Inferior parietal cortex (tissue), 1 donor: ENCODE results near the gene WNT8A.

Source experiments
- DNase-seq: peaks from one replicate; pipeline ENCODE4 v3.0.0-alpha.2; 2016; ENCODE audit errors: extremely low spot score

Gene WNT8A

DNA sequence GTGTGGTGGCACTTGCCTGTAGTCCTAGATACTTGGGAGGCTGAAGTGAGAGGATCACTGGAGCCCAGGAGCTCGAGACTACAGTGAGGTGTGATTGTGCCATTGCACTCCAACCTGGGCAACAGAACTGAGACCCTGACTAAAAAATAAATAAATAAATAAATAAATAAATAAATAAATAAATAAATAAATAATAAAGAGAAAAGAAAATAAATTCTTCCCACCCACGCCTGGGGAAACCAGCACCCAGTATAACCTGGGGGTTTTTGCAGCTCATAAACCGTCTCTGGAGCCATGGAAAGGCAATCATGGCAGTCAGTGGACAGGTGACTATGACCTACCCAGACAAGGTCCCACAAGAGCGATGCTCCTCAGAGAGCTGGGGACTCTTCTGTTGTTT lies 7.9 kb downstream of the WNT8A start:
- DNase-seq, result no peak

DNA sequence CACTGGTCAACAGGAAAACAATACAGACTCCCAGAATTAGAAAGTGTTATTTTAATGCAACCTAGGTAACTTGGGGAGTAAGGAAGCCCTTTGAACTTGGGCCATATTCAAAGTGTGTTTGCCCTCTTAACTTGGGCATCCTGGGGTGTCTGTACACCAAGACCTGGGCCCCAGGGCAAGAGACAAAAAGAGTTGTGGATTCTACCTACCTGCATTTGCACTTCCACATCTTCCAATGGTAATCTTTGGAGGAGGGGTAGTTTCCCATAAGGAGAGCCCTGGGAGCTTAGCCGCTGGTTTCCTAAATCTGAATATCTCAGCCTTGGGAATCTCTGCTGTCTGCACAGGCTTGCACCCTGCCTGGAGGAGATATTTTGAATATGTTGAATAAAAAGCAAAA lies 8.5 kb downstream of the WNT8A start:
- DNase-seq, result no peak

DNA sequence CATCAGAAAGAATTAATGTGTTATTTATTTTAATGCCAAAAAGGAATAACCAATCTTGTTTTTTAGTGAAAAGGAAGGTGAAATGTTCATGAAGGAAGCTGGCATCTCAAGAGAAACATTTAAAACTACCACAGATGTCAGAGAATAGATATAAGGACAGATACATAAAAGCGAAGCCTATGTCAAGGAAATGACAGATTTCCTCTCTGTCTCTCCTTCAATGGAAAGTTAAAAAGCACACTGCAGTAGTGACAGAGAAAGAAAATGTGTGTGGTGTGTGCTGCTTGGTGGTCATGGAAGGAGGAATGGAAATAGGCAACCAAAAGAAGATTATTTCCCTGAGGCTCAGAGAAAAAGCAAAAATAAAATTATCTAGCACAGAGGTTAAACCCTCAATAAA lies 9.2 kb downstream of the WNT8A start:
- DNase-seq, result no peak

DNA sequence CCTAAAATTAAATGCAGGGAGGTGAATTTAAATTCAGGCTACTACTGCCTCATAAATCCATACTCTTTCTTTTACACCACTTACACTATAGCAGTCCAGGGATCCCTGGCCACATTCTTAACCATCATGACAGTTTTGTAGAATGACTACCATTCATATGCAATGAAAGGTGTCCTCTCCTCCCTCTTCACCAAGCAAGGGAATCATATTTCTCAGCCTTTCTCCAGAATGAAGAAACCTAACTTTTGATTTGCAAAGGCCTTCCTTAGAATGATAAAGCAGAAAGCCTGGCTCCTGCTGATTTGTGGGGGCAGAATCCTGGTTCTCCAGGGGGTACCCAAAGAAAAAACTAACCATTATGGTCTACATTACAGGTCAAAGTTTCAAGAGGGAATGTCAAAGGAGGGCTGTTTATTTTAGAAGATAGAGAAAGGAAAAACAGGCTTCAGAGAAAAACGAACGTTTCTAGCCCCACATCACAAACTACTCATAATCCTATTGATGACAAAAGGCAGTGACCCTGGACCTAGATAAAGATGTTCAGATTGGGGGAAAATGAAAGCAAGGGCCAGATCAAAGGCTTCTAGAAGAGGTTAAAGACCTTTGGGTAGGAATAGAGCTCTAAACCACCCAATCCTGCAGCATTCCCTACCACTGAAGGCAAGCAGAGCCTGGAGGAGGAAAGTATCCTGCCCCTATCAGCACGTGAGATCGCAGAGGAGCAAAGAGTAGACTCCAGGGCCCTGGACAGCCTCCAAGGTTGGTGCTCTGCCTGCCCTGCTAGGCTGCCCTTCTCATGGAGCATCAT lies 11.5 kb downstream of the WNT8A start:
- no peak for DNase-seq

DNA sequence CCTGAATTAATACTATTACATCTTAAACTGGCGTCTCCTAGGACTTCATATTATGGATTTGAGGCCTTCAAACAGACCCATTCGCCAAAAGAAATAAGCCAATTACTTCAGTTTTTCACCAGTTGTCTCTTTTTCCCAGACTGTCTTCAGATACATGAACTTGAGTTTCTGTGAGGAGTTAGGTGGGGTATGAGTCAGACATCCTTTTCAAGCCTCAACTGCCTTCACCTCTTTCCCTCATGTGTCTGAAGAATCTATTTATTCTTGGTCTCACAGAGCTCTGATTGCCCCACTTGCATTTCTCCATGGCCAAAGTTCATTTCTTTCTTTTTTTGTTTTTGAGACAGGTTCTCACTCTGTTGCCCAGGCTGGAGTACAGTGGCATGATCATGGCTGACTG lies 12.5 kb downstream of the WNT8A start:
- DNase-seq, result no peak

DNA sequence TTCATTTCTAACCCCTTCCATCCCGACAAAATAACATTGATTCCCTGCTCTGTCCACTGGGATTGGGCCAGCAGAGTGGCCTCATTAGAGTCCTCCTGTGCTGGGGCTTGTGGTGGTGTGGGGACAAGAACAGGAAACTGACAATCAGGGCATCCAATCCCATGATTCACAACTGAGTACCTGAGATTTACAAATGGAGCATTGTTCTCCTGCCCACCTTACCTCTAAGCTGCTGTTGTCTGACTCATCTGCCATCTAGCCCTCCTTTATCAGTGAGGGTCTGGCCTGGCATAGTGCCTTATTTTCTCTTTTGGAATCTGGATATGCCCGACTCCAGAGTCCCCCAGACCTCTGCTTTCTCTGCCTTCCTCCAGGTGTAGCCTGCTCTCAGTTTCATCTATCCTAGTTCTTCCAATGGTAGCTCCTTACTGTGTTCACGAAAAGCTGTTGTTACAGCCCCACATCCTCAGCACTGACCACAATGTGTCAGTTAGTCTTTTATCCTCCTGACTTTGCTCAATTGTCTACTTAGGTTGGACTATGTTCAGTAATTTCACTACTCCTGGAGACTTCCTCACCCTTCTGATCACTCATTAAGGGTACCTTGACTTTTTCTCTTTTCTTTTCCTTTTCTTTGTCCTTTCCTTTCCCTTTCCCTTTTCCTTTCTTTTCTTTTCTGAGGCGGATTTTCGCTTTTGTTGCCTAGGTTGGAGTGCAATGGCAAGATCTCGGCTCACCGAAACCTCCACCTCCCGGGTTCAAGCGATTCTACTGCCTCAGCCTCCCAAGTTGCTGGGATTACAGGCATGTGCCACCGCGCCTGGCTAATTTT lies 13.4 kb downstream of the WNT8A start:
- no peak for DNase-seq

DNA sequence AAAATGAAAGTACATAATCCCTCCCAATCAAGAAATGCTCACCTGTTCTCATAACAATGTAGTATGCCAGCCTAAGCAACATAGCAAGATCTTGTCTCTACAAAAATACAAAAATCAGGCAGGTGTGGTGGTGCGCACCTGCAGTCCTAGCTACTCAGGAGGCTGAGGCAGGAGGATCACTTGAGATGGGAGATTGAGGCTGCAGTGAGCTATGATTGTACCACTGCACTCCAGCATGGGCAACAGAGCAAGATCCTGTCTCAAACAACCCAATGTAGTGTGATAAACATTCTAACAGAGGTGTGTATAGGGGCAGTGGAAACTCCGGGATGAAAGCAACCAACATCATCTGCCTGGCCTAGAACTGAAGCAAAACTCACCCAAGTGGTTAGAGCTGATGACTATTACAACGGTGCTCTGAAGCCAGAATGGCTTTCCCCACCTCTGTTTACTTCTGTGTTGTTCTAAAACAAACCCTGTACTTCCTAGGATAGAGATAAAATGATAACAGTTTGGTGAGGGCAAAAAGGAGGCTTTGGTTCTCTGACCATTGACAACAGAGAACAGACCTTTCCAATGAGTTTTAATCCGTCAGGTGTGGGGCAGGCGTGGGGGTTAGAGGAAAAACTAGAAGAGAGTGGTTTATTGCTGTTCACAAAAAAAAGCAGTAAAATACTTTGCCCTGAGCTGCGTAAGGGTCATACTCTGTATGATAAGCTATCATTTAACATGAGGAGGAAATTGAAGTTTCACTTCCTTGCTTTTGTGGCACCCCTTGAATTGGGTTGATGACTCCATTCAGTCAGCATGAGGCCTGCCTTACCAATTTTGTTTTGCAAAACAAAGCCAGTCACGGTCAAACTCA lies 18.9 kb downstream of the WNT8A start:
- DNase-seq, result no peak

DNA sequence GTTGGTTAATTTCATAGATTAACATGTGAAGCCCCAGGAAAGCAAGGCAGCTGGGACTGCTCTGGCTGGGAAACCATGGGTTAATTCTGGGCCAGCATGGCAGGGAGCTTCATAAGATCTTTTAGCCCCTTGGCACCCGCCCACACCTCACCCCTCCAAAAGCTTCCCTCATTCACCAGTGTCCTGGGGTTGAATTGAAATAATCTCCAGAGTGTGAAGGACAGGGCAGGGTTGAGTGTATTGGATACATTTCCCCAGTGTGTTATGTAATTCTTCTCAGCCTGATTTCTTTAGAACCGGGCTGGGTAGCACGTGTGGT lies 19.4 kb downstream of the WNT8A start:
- DNase-seq, result no peak

DNA sequence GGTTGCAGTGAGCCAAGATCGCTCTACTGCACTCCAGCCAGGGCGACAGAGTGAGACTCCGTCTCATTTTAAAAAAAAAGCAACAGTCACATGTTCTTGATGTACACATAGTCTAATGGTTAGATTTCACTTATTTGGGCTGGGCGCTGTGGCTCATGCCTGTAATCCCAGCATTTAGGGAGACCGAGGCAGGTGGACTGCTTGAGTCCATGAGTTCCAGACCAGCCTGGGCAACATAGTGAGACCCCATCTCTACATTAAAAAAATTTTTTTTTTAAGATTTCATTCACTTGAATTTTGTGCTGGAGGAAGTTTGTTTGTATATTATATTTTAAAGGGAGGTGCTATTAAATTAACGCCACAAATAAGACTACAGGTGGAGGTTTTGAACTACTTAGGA lies 21.9 kb downstream of the WNT8A start:
- DNase-seq, result no peak

DNA sequence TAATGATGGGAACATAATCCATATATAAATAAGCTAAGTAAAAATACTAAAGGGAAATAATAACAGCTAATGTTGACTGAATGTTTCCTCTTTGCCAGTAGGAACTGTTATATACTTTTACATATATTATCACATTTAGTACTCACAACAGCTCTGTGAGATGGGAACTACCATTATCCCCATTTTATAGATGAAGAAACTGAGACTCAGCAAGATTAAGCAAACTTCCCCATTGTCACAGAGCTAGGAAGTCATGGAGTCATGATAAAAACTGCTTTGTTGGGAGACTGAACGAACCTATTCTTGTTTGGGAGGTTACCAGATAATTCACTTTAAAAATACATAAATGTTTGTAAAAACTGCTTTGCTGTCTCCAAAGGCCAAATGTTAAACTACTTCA lies 23.4 kb downstream of the WNT8A start:
- DNase-seq, result no peak

DNA sequence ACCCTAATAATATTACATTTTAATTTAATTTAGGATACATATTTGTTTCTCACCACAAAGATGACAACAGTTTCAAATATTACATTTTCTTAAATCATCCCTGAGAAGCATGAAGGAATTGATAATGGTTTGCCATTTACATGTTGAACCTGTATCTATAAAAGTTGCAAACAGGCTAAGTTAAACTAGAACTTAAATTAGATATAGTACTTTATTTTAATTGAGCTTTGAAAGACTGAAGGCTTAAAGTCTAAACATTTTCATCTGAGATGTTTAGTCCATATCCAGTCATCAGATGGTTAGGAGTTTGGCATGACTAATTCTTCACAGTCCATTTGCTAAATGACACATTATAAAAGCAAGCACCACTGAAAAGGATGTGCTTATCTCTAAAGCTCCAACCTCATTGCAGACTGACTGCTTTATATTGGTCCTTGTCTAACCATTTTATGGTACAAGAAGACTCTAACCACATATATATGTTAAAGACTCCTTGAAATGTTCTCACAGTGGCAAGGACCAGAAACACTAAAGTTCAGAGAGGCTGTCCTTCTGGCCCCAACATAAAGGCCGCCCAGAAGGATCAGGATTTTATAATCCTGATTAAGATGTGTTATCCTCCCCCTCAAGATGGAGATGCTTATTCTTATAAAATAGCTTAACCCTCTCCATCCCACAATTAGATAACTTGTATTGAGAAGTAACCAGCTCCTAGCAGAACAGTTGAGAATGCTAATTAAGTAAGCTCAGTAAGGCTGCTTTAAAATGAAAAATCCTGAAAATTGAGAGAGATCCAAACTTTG lies 25.8 kb downstream of the WNT8A start:
- no peak for DNase-seq

DNA sequence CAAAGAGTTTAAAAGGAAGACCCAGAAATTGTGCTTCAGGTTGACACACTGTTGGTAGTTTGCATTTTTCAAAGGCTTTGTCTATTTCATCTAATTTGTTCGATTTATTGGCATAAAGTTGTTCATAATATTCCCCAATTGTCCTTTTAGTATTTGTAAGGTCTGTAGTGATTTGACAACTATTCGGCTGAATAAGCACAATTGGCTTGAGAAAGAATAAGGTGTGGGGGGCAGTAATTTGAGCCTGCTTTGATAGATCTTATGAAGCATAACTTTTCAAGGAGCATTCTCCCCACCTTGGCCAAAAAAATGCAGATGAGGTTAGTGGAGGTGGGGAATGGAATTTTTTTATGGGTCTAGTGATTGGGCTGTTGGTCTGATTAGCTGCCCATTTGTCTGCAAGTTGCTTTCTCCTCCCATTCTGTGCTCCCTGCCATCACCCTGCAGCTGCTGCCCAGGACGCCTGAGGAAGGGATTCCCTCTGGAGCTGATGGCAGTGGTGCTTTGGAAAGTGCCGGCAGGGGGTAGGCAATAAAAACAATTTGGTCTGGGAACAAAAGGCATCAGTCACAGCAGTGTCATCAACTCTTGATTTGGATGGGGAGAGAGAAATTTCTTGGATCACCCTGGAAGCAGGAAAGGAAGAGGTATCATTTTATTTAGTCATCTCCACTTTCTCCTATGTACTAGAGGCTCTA lies 26.6 kb downstream of the WNT8A start:
- DNase-seq, result no peak

DNA sequence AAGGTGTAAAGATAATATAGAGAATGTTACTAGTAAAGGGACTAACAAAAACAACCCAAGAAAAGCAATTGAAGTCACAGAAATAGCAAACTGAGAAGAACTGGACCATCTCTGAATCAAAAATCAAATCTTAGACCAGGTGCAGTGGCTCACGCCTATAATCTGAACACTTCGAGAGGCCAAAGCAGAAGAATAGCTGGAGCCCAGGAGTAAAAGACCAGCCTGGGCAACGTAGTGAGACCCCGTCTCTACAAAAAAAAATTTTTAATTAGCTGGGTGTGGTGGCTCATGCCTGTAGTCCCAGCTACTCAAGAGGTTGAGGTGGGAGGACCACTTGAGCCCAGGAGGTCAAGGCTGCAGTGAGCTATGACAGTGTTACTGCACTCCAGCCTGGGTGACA lies 27.3 kb downstream of the WNT8A start:
- no peak for DNase-seq

DNA sequence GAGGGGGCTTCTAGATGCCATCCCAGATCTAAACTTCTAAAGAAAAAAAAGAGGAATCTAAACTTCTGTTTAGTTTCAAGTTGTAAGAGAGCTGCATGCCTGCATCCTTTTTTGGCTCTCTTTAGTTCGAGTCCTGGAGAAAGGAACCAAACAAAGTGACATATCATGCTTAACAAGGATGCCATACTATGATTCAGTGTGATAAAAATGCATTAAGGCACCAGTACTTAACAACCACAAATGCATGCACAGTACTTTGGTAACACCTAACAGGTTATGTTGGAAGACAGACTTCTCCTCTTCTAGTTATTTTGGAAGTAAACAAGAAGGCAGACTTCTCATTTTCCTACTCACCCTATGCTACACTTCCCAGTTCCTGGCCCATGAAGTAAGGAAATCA lies 28.1 kb downstream of the WNT8A start:
- no peak for DNase-seq

DNA sequence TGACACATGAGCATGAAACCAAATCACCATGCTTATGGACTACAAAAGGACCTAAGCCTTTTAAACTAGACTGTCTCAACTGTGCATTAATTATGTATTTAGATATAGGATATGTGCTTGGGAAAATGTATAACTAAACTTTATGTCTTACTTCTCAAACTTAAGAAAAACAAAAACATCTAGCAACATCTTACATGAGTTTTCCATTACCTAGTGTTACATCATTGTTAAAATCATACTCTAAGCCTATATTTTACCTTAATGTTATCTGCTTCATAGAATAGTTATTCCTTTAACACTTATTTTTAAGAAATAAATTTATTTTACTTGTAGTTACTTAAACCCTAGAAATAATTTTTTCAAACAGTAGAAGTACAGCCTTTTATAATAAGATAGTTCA lies 31.4 kb downstream of the WNT8A start:
- DNase-seq, result no peak

DNA sequence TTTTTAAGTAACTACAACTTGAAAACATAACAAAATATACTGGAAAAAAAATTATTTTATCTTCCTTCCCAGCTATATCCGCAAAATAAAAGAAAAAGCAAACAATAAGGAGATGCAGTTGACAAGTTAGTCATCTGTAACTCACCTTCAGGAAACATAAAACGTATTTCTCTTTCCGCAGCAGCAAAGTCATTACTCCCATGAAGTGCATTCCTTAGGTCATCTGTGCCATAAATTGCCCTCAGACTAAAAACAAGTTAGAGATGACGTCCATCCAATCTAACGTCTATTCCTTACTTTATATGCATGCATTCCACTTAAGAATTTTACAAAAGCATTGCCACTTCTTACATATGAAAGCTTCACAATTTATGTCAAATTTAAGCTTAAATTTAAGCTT lies 44.5 kb downstream of the WNT8A start:
- no peak for DNase-seq

DNA sequence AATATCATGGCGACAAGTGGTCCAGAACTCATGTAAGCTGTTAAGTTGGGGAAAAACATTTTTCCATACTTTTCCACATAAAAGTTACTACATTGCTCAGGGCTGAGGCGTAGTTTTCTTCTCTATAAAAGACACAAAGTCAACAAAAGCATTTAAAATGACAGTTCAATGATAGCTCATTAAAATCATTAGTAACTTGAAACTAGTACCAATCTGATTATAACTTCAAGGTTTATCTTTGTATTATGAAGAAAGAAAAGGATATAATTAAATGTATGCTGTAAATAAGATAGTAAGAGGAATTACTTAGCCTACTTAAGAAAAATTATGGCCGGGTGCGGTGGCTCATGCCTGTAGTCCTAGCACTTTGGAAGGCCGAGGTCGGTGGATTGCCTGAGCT lies 45.5 kb downstream of the WNT8A start:
- DNase-seq, result no peak

DNA sequence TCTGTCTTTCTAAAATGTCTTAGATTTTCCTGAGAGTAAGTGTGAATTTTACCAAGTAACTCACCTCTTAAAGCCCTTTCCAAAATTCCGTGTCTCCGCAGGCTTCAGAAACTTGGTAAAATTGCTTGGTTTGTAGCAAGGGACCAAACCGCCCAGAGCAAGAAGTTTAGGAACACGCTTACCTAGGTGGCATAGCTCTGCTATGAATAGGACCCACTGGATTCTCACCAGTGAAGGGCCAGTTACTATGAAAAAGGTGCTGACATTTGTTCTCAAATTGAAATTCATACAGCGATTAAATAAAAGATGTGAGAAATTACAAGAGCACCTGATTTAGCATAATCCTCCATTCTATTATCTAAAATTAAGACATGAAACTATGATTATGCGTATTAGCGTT lies 48.7 kb downstream of the WNT8A start:
- no peak for DNase-seq

DNA sequence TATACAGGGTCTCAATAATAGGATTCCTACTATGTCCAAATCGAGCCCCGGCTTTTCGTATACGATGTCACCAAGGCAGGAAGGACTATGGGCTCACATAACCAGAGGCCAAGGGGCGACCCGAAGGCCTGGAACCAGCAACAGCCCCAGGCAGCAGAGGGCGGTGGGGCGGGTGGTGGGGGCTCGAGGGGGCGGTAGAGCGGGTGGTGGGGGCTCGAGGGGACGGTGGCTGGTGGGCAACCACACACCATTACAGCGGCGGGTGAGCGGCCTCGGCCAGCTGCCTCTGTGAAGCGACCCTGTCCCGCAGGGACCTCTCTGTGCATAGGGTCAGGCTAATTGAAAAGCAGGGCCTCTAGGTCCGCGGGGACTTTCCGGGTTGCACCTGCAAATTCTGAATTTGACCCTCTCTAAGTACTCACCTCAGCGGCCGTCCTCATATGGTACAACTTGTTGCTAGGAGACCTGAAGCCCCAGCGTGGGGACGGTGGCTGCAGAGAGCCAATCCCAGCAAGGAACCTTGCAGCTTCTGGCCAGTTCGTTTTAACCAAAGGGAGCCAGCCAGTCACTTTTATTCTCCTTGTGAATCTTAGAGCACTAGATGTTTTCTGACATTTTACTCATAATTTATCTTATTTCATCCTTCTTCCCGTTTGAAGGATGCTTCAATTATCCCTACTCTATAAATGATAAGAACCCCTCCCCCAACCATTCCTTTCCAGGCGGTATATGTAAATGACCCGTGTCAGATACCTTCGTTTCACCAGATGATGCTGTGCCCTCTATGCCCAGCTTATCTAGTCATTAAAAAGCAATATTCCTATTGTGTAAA lies 55.3 kb downstream of the WNT8A start, which contains the start of gene NME5:
Gene NME5, minus strand, starts transcription at position 480 of the 832 bp plus-strand sequence. CDS start 648 bp downstream, outside the sequence.
- DNase-seq, result peak; percentile 77

DNA sequence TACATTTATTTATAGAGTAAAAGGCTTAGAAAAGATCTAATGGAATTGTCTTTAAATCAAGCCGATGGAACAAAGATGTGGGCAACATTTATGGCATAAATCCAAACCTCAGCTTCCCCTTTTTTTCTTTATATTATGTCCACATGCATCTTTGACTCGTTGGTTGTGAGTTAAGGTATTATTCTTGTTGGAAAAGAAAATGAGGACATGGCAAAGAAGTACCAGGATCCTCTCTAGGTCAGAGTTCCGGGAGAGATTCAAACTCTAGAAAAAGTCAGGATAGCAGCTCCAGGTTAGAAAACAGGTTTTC lies 55.9 kb downstream of the WNT8A start:
- no peak for DNase-seq
